VCaP (cell line): ENCODE data around the gene COLEC12.

Experiments used
- H3K27ac ChIP-seq: fragments of 450-650 bp; 2 replicates; pipeline ENCODE4 v1.5.1; 2017
- CTCF ChIP-seq: fragments of 450-650 bp; conservative IDR thresholded peaks from 2 replicates; pipeline ENCODE4 v1.5.1; 2017; ENCODE audit warnings: mild to moderate bottlenecking, moderate library complexity

COLEC12 gene

GRCh38 chr18:378079-378478 is 122.4 kb downstream of the COLEC12 start:
- TF ChIP-seq CTCF = no peak
- no peak overlapping the region for H3K27ac ChIP-seq

DNA sequence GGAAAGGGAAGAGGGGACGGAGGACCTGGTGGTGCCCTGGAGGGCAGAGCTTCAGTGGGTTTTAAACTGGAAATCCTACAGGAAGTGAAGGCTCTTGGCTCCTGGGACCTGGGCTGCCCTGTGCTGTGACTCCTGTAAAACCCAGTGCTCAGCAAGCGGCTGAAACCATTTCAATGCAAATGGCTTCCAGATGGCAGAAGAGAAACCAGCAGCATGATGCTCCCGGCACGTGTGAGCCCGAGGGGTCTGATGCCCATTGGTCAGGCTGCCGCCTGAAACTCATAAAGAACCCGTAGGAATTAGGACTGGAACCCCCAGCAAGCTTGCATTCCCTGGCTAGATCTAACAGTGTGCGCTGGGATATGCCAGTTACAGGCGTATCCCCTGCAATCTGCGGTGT is 123.4 kb downstream of the COLEC12 start:
- TF ChIP-seq CTCF = no peak
- H3K27ac ChIP-seq = peak overlapping the region; percentile 30; the same call in 1 of the 2 replicates

DNA sequence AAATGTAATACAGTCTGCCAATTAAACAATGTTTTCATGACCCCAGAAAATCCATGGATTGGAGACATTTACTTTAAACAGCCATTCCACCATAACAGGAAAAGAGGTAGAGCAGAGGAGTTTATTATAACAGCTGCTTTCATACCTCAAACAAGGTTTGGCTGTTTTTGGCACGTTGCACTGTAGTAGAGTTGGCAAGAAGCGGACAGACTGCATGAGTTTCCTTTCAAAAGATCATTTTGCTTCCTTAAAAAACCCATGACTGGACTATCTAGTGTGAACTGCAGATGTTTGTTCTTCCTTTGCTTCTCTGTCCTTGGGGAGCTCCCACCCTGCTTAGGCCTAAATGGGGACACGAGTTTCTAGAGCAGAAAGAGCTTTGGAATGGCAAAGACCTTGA is 124.2 kb downstream of the COLEC12 start:
- H3K27ac ChIP-seq = peak overlapping the region; percentile 30
- no peak for TF ChIP-seq CTCF

DNA sequence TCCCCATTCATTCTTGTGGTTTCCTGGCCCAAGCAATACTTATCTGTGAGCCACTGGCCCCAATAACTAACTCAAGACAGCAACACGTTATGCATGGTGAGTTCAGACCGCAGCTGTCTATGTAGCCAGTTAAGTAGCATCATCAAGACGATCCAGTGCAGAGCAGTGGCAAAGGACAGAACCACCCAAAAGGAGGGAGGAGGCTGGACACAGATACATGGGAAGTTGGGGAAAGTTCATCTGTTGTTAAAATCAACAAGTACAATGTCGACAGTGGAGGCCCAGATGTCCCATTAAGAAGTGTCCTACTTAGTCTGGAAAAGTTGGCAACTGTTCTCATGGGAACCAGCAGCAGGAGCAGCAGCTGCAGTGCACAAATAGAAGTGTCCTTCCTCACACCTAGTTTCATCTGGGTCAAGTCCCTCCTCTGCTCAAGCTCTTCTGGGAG is 125.8 kb downstream of the COLEC12 start:
- no peak for TF ChIP-seq CTCF
- no peak overlapping the region for H3K27ac ChIP-seq

DNA sequence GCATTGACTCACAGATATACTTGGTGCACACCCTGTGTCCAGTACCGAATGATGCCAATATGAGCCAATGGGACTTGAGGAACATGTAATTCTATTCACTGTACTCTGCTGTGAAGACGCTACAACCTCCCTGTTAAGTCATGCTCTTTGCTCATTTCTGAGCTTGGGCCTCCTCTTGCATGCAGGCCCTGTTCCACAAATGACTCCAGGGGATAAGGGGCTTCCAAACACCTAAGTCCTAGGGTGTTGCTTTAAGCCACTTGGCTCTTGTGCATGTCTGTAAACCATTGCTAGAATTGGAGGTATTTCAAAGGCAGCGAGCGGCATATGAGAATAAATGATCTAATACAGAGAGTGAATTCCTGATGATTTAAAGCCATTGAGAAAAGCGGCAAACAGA is 126.7 kb downstream of the COLEC12 start:
- no peak for TF ChIP-seq CTCF

GRCh38 chr18:371609-371982 is 128.9 kb downstream of the COLEC12 start:
- H3K27ac ChIP-seq = no peak overlapping the region
- no peak for TF ChIP-seq CTCF

More for the DNA sequence above, 126.7 kb downstream of the COLEC12 start:
- no peak overlapping the region for H3K27ac ChIP-seq

GRCh38 chr18:370751-371608 is 129.5 kb downstream of the COLEC12 start:
- TF ChIP-seq CTCF = no peak
- no peak overlapping the region for H3K27ac ChIP-seq
